ENCODE measurements around the gene PPFIA2. TPM values are rescaled to one million over a fixed set of nuclear protein-coding genes. Genes with fewer than 3 reads are reported as not detected.

The PPFIA2 gene
- total and polyA plus RNA-seq, 10 of the 15 experiments (the other 5 are each of a cell fraction or from before 2014, with no cell fraction given) = 0.06 to 0.39 (median 0.18) TPM; not detected in 6

GRCh38 chr12:81543621-81544139, 215.5 kb downstream of the PPFIA2 start:
- no TSS peak for BruUV-seq (replicated peaks)
- ATAC-seq (no peak), FAIRE-seq (no peak), DNase-seq (ENCODE audit: low read depth, low spot score) (no peak)
- Histone ChIP-seq H3K4me3 (no peak overlapping the region), H3K4me1 (ENCODE audit: control insufficient read depth, insufficient read depth, low read length) (no peaks in the 10 kb centered on the region), H2AFZ (ENCODE audit: control insufficient read depth, low read depth, low read length) (no peak overlapping the region), H3K27me3 (replicated peaks in 1 of 2; ENCODE audit: control insufficient read depth in 2 of 2, insufficient read depth in 2 of 2, low read length in 1 of 2) (no peaks in the 10 kb centered on the region), H4K20me1 (ENCODE audit: control insufficient read depth, insufficient read depth) (no peaks in the 10 kb centered on the region), H3K36me3 (ENCODE audit: control insufficient read depth in 2 of 2, insufficient read depth in 2 of 2, low read length in 1 of 2) (no peaks in the 10 kb centered on the region), H3K9ac (ENCODE audit: control insufficient read depth, insufficient read depth, low read length) (no peak overlapping the region), H3K4me2 (ENCODE audit: control insufficient read depth, insufficient read depth) (no peak overlapping the region), H3K9me3 (replicated peaks; ENCODE audit: control insufficient read depth, insufficient read depth, low read length) (no peaks in the 10 kb centered on the region), H3K79me2 (ENCODE audit: control insufficient read depth, insufficient read depth, low read length) (no peaks in the 10 kb centered on the region), H3K27ac (ENCODE audit: control insufficient read depth, insufficient read depth) (no peak overlapping the region)
- CTCF ChIA-PET = interaction anchor here (1.4 kb wide), 1 partner anchor 92 kb away, joined by 3 read pairs; no protein-coding TSS in a partner anchor
- POLR2A ChIA-PET = no interaction called here
- 13% methylated on average over 4 of the region's 4 CpGs for WGBS (ENCODE audit: insufficient coverage, insufficient replicate concordance, low lambda C conversion rate, missing lambda C conversion rate)
- SMC1A ChIA-PET (ENCODE audit: uncharacterized antibody, unreplicated experiment) = no interaction called here
- intact Hi-C loops (cut with micrococcal nuclease; ENCODE audit: unreplicated experiment) (no loop called here), in situ Hi-C loops (cut with MboI) (no loop called here)
- RAD21 ChIA-PET (ENCODE audit: unreplicated experiment) = no interaction called here
- no peak for TF ChIP-seq ZSCAN29 (IDR thresholded peaks at IDR 0.05)
- TF ChIP-seq POLR2AphosphoS5 (IDR thresholded peaks at IDR 0.05; ENCODE audit: low read length) = no peak
- no peak for TF ChIP-seq USF2 (IDR thresholded peaks at IDR 0.05; ENCODE audit: borderline replicate concordance, low read depth, low read length)
- TF ChIP-seq SIN3A (IDR thresholded peaks at IDR 0.05; ENCODE audit: low read depth, low read length) = no peak
- no peak for TF ChIP-seq MXI1 (IDR thresholded peaks at IDR 0.05; ENCODE audit: low read depth, low read length)
- no peak for TF ChIP-seq CBX5 (IDR thresholded peaks at IDR 0.05; ENCODE audit: low read depth)
- TF ChIP-seq SUPT20H (IDR thresholded peaks at IDR 0.05; ENCODE audit: borderline replicate concordance, control insufficient read depth, low read depth, low read length) = no peak
- no peak for TF ChIP-seq IKZF2 (IDR thresholded peaks at IDR 0.05)
- no peak for TF ChIP-seq SMAD1 (IDR thresholded peaks at IDR 0.05; ENCODE audit: low read depth, partially characterized antibody)
- no peak for TF ChIP-seq CBX3 (IDR thresholded peaks at IDR 0.05; ENCODE audit: borderline replicate concordance, low read depth)
- TF ChIP-seq HDAC6 (IDR thresholded peaks at IDR 0.05; ENCODE audit: unreplicated experiment) = no peak
- no peak for TF ChIP-seq SMAD5 (IDR thresholded peaks at IDR 0.05; ENCODE audit: low read depth)
- TF ChIP-seq SIX5 (IDR thresholded peaks at IDR 0.05; ENCODE audit: low read depth, low read length, severe bottlenecking) = no peak
- no peak for TF ChIP-seq RBBP5 (conservative IDR thresholded peaks at IDR 0.05)
- no peak for TF ChIP-seq PBX3 (IDR thresholded peaks at IDR 0.05; ENCODE audit: insufficient replicate concordance, low read depth, low read length)
- TF ChIP-seq, protein P1, sequence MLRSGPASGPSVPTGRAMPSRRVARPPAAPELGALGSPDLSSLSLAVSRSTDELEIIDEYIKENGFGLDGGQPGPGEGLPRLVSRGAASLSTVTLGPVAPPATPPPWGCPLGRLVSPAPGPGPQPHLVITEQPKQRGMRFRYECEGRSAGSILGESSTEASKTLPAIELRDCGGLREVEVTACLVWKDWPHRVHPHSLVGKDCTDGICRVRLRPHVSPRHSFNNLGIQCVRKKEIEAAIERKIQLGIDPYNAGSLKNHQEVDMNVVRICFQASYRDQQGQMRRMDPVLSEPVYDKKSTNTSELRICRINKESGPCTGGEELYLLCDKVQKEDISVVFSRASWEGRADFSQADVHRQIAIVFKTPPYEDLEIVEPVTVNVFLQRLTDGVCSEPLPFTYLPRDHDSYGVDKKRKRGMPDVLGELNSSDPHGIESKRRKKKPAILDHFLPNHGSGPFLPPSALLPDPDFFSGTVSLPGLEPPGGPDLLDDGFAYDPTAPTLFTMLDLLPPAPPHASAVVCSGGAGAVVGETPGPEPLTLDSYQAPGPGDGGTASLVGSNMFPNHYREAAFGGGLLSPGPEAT (IDR thresholded peaks at IDR 0.05; ENCODE audit: low read depth) = no peak

All from GM12878 (cell line).